GM20431 (cell line): ENCODE data around the gene PITRM1.
"Not testable (repeated sequence)": the region's sequence is repeated elsewhere in the genome, so short reads cannot be mapped to it uniquely, and the experiment has no call there.

ENCODE experiments used
- in situ Hi-C: fragments of 300-500 bp; cut with MseI, MboI; formaldehyde crosslinking; loops from one replicate; pipeline ENCODE4 v1.15.0; 2020; ENCODE audit warnings: low sequenced_read_pairs; ENCODE audit not compliant: unreplicated experiment

PITRM1 gene

DNA sequence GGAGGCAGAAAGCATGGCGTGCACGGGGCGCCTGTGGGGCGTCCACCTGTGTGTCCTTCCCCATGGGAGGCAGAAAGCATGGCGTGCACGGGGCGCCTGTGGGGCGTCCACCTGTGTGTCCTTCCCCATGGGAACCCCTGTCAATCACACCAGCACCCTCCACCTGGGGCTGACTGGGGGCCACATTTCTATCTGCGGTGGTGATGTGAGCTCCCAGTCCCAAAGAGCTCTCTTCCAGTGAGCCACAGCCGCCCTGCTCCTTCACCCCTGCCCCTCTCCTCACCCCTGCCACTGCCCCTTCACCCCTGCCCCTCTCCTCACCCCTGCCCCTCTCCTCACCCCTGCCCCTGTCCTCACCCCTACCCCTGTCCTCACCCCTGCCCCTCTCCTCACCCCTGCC, 66.3 kb downstream of the PITRM1 start:
- in situ Hi-C loops: not testable (repeated sequence)

GRCh38 chr10:3105905-3106304, 66.7 kb downstream of the PITRM1 start:
- in situ Hi-C loops: no loop called here

- in situ Hi-C loops: no loop called here
Observed at GRCh38 chr10:3105166-3105565, 67.4 kb downstream of the PITRM1 start.

DNA sequence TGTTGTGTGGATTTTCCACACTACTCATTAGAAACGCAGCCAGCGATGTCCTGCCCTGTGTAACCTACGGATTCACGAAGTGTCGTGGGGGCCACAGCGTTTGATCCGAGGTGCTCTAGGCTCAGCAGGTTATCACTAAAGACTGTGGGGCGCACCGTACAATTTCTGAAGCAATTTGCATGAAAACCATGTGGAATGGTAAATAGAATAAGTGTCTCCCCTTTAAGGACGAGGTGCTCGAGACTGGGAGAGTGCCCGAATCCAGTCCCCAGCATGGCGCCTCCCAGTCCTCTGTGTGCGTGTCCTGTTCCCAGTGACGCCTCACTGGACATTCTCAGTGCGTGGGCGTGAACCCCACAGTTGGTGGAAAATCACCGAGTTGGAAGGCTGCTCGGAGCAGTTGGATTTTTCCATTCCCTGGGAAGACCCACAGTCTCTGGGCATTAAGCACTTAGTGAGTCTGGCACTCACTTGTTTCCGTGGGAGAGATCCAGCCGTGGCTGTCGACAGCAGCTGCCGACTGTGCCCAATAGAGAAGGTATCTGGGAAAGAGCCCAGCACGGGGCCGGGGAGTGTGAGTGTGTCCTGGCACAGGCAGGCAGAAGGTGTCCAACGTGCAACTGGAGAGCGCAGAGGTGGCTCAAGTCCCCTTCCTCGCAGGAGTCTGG, 68.2 kb downstream of the PITRM1 start:
- in situ Hi-C loops: no loop called here

- in situ Hi-C loops: no loop called here
Observed at GRCh38 chr10:3103646-3104045, 68.9 kb downstream of the PITRM1 start.

GRCh38 chr10:3102720-3103427, 69.7 kb downstream of the PITRM1 start:
- in situ Hi-C loops: no loop called here

DNA sequence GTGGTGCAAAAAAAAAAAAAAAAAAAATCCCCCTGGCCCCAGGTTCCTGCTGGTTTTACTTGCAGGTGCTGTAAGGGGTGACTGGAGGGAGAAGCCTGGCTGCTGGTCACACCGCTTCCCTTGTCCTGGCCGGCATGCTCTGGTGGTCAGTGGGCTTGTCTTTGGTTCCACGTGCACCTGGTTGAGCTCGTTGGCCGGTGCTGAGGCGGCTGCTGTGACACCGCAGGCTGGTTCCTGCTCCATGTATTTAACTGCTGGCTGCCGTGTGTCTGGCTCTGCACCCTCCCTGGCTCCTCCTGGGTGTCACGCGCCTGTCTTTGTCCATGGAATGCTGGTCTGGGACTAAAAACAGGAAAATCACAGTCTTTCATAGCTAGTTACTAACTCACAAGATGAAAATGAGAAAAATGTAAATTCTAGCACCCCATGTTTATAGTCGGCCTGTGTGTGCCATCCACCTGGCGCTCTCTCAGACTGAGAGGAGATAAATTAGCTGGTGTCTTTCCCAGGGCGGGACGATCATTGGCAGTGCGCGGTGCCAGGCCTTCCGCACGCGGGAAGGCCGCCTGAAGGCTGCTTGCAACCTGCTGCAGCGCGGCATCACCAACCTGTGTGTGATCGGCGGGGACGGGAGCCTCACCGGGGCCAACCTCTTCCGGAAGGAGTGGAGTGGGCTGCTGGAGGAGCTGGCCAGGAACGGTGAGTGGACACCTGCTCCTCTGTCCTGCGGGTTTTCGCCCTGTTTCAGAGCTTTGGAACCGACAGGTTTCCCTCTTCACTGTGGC, 71.5 kb downstream of the PITRM1 start:
- in situ Hi-C loops: no loop called here

DNA sequence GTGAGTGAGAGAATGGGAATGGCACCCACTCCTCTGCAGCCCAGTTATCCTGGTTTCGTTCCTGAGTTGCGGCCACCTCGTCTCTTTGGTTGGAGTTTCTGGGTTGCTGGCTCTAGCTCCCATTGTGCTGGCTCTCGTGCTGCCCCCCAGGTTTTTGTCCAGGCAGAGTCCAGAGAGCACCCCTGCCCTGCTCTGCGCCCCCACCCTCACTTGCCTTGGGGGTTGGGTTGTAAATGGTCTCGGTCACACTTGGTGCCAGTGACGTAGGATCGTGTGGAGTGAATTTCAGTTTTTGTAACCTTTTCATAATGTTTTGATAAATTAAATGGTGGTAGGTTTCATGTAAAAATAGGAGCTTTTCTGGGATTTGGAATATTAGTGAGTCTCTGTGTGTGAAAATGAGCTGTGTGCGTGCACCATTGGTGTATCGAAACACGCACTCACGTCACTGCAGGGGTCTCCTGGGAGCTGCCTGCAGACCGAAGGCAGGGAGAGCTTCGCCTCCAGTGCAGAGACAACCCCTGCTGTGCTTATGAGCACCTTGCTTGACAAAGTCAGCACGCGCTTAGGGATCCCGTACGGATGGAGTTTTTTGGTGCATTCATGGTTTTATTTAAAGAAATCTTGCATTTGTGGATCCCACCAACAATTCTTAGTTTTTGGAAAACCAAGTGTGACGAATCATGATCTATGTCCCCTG, 72.3 kb downstream of the PITRM1 start:
- in situ Hi-C loops: no loop called here

DNA sequence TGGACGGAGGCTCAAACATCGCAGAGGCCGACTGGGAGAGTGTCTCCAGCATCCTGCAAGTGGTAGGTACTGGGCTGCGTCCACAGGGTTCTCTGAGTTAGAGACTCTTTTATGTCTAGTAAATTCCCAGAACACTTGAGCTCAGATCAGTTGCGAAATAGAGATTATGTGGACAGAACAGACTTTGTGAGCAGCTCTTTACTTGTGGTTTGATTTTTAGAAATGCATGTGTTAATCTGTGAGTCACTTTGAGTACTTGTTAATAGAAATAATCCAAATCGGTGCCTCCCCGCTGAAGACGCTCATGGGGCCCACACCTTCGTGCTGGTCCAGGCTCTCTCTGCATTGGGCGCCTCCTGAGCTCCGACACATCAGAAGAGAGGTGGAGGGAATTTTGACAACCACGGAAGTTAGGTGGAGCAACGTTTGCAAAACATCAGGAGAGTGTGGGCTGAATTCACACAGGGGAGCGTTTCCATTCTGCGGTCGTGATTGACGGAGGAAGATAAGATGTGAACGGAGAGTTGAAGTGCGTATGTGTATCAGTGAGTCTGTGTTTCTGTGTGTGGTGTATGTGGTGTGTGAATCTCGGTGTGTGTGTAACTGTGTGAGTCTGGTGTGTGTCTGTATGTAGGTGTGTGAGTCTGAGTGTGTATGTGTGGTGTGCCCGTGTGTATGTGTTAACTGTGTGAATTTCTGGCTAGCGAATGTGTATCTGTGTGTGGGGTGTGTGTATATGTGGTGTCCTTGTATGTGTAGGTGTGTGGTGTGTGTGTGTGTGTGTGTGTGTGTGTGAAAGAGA, 73.1 kb downstream of the PITRM1 start:
- in situ Hi-C loops: no loop called here

- in situ Hi-C loops: no loop called here
Observed at GRCh38 chr10:3098689-3099088, 73.9 kb downstream of the PITRM1 start.

DNA sequence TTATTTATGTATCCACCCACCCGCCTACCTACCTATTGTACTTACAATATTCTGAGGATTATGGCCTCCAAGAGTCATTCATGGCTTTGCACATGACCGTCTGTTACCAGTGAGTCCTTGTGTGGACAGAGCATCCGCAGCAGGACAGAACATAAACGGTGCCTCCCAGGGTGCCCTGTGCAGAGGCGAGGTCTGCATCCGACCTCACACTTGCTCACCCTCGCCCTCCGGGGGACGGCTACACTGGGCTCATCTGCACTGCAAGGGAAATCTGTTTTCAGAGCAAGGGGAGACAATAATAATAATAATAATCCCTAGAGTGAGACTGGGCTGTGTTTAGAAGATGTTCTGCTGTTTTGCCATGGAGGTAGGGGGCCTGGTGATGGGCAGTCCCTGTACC, 75.4 kb downstream of the PITRM1 start:
- in situ Hi-C loops: no loop called here

GRCh38 chr10:3096149-3096548, 76.4 kb downstream of the PITRM1 start:
- in situ Hi-C loops: no loop called here

- in situ Hi-C loops: no loop called here
Observed at GRCh38 chr10:3095373-3096139, 77.0 kb downstream of the PITRM1 start.

DNA sequence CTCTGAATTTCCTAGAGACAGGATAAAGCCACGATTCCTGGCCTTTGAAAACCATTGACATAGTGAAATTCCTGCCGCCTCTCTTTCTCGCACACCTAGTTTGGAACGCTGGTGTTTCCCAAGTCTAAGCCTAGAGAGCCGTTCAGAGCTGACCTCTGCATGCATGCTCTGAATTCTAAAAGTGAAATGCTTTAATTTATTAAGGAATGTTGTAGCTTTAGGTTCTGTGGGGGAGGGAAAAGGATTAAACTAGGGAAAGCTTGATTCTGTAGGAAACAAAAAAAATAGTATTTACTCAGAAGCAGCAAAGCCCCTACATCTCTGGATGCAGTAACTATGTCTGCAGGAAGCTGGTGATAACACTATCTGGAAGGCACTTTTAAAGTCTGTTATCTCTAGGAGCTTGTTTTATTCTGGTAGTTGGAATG, 78.0 kb downstream of the PITRM1 start:
- in situ Hi-C loops: no loop called here

DNA sequence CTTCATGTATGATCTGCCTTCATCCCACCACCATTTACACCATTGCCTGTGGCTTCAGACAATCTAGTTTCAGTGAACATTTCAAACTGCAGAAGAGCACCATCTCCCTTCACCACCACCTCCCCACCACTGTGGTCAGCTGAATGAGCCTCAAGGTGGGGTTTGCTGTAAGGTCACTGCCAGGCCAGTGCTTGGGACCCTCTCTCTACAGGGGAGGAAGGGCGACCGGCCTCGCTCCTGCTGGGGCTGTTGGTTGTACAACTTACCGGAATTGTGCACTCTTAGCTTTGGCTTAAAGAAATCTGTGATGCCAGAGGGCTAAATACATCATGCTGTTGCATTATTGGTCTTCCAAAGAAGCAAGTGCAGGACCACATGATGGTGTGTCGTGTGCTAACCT, 78.6 kb downstream of the PITRM1 start:
- in situ Hi-C loops: no loop called here

DNA sequence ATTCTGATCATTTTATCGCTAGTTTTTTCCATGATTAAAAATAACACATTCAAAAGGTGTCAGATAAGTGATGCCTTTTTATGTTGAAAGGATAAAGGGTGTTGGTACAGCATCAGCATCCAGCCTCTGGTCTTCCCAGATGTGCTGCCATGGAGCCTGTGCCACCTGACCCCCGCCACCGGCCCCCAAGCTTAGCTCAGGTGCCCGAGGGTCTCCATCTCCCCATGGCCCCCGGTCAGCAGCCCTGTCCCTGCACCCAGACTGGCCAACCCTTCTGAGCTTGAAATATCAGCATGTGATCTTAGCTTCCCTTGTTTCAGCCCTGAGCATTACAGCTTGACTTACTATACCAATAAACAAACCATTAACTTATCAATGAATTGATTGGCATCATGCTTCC, 80.7 kb downstream of the PITRM1 start:
- in situ Hi-C loops: no loop called here

- in situ Hi-C loops: no loop called here
Observed at GRCh38 chr10:3090914-3091787, 81.4 kb downstream of the PITRM1 start.

DNA sequence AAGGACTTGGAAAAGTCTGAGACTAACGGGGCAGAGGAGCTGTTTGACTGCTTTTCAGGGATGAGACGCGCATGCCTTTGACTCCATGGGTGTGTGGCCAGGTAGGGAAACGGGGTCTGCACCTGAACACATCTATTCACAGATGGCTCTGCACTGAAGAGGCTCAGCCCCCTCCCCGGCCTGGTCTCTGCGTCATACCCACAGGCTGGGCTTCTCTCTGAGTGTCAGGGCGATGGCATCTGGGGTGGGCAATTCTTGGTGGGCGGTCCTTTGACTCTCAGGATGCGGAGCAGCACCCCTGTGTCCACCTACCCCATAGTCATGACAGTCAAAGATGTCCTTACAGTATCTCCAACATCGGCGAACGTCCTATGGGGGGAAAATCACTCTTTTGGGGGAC, 82.2 kb downstream of the PITRM1 start:
- in situ Hi-C loops: no loop called here
